ENCODE data around the gene PLEKHH3. TPM values are rescaled to one million over a fixed set of nuclear protein-coding genes. Genes with fewer than 3 reads are reported as not detected.

PLEKHH3 gene
- polyA plus RNA-seq, 1 of the 3 experiments (the other 2 are of a cell fraction): 12.8 TPM

GRCh38 chr17:42623732-42624596 lies 52.8 kb downstream of the PLEKHH3 start:
- H3K9ac ChIP-seq: no peak overlapping the region
- no peaks in the 10 kb centered on the region for H3K79me2 ChIP-seq (ENCODE audit: insufficient read depth)
- H3K9me3 ChIP-seq: no peaks in the 10 kb centered on the region
- H3K9me2 ChIP-seq: no peaks in the 10 kb centered on the region
- no peak overlapping the region for H2AFZ ChIP-seq (ENCODE audit: low read depth)
- peaks cover 0 to 2% of the 10 kb centered on the region in 2 experiments; a peak in 1 of 4 replicates for H3K4me1 ChIP-seq (ENCODE audit: control insufficient read depth in 1 of 2, insufficient read depth in 2 of 2, low read depth in 1 of 2, low read length in 1 of 2)
- no peak for DNase-seq
- no peak overlapping the region for H3K27ac ChIP-seq (ENCODE audit: low read depth in 2 of 2, low read length in 1 of 2)
- TF ChIP-seq FOXM1 (IDR thresholded peaks at IDR 0.05; ENCODE audit: low read depth) (no peak), RFX5 (IDR thresholded peaks at IDR 0.05; ENCODE audit: low read length) (no peak), ELF1 (IDR thresholded peaks at IDR 0.05) (no peak)
- TF ChIP-seq, protein P1, sequence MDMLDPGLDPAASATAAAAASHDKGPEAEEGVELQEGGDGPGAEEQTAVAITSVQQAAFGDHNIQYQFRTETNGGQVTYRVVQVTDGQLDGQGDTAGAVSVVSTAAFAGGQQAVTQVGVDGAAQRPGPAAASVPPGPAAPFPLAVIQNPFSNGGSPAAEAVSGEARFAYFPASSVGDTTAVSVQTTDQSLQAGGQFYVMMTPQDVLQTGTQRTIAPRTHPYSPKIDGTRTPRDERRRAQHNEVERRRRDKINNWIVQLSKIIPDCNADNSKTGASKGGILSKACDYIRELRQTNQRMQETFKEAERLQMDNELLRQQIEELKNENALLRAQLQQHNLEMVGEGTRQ (IDR thresholded peaks at IDR 0.05; ENCODE audit: borderline replicate concordance, low read depth, low read length): no peak
- no peaks in the 10 kb centered on the region for H4K20me1 ChIP-seq (ENCODE audit: insufficient read depth)
- ChIA-PET POLR2A (no interaction called here), CTCF (interaction anchor here (0.8 to 1.8 kb wide), 4 partner anchors 44 to 96 kb away, joined by 3 to 6 read pairs (median 3); no protein-coding TSS in a partner anchor)
- 74% methylated on average over 7 of the region's 7 CpGs for WGBS (ENCODE audit: low lambda C conversion rate)
- no peaks in the 10 kb centered on the region for H3K27me3 ChIP-seq (ENCODE audit: insufficient read depth)
- no peak overlapping the region for H3K4me2 ChIP-seq
- H3K4me3 ChIP-seq (ENCODE audit: low read depth in 2 of 2, low read length in 1 of 2): no peak overlapping the region
- no peaks in the 10 kb centered on the region for H3F3A ChIP-seq (replicated peaks; ENCODE audit: insufficient read depth)
- H3K36me3 ChIP-seq (replicated peaks in 1 of 2; ENCODE audit: control insufficient read depth in 1 of 2, insufficient read depth in 2 of 2, low read length in 1 of 2): no peaks in the 10 kb centered on the region

DNA sequence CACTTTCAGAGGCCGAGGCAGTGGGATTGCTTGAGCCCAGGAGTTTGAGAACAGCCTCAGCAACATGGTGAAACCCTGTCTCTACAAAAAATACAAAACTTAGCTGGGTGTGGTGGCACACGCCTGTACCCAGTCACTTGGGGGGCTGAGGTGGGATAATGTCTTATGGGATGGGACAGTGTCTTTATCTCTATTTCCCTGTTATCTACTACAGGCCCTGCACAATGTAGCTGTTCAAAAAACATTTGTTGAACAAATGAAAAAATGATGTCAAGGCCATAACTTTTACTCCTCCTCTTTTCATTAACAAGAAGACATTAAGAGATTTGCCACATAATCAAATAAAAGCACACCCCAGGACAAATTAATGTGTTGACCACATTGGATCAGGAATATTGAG lies 53.5 kb downstream of the PLEKHH3 start:
- POLR2A ChIA-PET: interaction anchor here (0.6 kb wide), 1 partner anchor 374 kb away, joined by 4 read pairs; no protein-coding TSS in a partner anchor
- no peaks in the 10 kb centered on the region for H3K79me2 ChIP-seq (ENCODE audit: insufficient read depth)
- TF ChIP-seq NRF1 (IDR thresholded peaks at IDR 0.05; ENCODE audit: low read depth, low read length) (no peak), MEF2A (IDR thresholded peaks at IDR 0.05; ENCODE audit: borderline replicate concordance, low read depth) (no peak), GATA2 (CRISPR knock-in tag; IDR thresholded peaks at IDR 0.05) (no peak), NFIC (IDR thresholded peaks at IDR 0.05; ENCODE audit: borderline replicate concordance) (no peak), REST (IDR thresholded peaks at IDR 0.05; ENCODE audit: low read depth, low read length) (no peak), CHD2 (IDR thresholded peaks at IDR 0.05; ENCODE audit: low read length, partially characterized antibody) (no peak), PBX3 (IDR thresholded peaks at IDR 0.05) (no peak), MXI1 (IDR thresholded peaks at IDR 0.05; ENCODE audit: low read depth, low read length) (no peak), SMC3 (IDR thresholded peaks at IDR 0.05; ENCODE audit: low read depth, low read length) (no peak), POLR2AphosphoS5 (IDR thresholded peaks at IDR 0.05; ENCODE audit: low read depth, low read length) (no peak), EZH2phosphoT487 (IDR thresholded peaks at IDR 0.05; ENCODE audit: borderline replicate concordance, low read depth) (no peak), SIN3A (IDR thresholded peaks at IDR 0.05; ENCODE audit: borderline replicate concordance, low read depth, low read length) (no peak), TAF1 (IDR thresholded peaks at IDR 0.05; ENCODE audit: borderline replicate concordance, low read depth, low read length) (no peak), GABPA (IDR thresholded peaks at IDR 0.05; ENCODE audit: low read depth) (no peak)
- TF ChIP-seq, protein P2, sequence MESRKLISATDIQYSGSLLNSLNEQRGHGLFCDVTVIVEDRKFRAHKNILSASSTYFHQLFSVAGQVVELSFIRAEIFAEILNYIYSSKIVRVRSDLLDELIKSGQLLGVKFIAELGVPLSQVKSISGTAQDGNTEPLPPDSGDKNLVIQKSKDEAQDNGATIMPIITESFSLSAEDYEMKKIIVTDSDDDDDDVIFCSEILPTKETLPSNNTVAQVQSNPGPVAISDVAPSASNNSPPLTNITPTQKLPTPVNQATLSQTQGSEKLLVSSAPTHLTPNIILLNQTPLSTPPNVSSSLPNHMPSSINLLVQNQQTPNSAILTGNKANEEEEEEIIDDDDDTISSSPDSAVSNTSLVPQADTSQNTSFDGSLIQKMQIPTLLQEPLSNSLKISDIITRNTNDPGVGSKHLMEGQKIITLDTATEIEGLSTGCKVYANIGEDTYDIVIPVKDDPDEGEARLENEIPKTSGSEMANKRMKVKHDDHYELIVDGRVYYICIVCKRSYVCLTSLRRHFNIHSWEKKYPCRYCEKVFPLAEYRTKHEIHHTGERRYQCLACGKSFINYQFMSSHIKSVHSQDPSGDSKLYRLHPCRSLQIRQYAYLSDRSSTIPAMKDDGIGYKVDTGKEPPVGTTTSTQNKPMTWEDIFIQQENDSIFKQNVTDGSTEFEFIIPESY (IDR thresholded peaks at IDR 0.05; ENCODE audit: borderline replicate concordance, low read depth): no peak

More for the DNA sequence above, 53.5 kb downstream of the PLEKHH3 start:
- H3F3A ChIP-seq (replicated peaks; ENCODE audit: insufficient read depth): peaks cover 2% of the 10 kb centered on the region
- H3K4me3 ChIP-seq (ENCODE audit: low read depth in 2 of 2, low read length in 1 of 2): no peak overlapping the region
- CTCF ChIA-PET: interaction anchor here (0.8 to 1.8 kb wide), 4 partner anchors 23 to 97 kb away, joined by 3 to 6 read pairs (median 3); no protein-coding TSS in a partner anchor
- no peak for DNase-seq
- no peaks in the 10 kb centered on the region for H3K36me3 ChIP-seq (replicated peaks in 1 of 2; ENCODE audit: control insufficient read depth in 1 of 2, insufficient read depth in 2 of 2, low read length in 1 of 2)
- H3K27ac ChIP-seq (ENCODE audit: low read depth in 2 of 2, low read length in 1 of 2): no peak overlapping the region
- H3K9me3 ChIP-seq: no peaks in the 10 kb centered on the region
- H3K9ac ChIP-seq: no peak overlapping the region
- H3K4me1 ChIP-seq (ENCODE audit: control insufficient read depth in 1 of 2, insufficient read depth in 2 of 2, low read depth in 1 of 2, low read length in 1 of 2): peaks cover 0 to 9% of the 10 kb centered on the region in 2 experiments; a peak in 1 of 4 replicates
- WGBS (ENCODE audit: low lambda C conversion rate): 81% methylated on average over 2 of the region's 2 CpGs
- no peak overlapping the region for H2AFZ ChIP-seq (ENCODE audit: low read depth)
- no peaks in the 10 kb centered on the region for H3K9me2 ChIP-seq
- H3K4me2 ChIP-seq: no peak overlapping the region
- H4K20me1 ChIP-seq (ENCODE audit: insufficient read depth): no peaks in the 10 kb centered on the region
- H3K27me3 ChIP-seq (ENCODE audit: insufficient read depth): no peaks in the 10 kb centered on the region
